ENCODE results near the gene ZNF892. TPM values are rescaled to one million over a fixed set of nuclear protein-coding genes. Genes with fewer than 3 reads are reported as not detected.
"Not testable (repeated sequence)": the region's sequence is repeated elsewhere in the genome, so short reads cannot be mapped to it uniquely, and the experiment has no call there.

Gene ZNF892
- total and polyA plus RNA-seq, 9 of the 15 experiments (the other 6 are each of a cell fraction or from before 2014, with no cell fraction given): 0.07 to 0.13 (median 0.09) TPM; not detected in 6

GRCh38 chr2:95240556-95240955 lies 33.2 kb downstream of the ZNF892 start:
- 2% methylated on average over 5 of the region's 5 CpGs for WGBS (ENCODE audit: insufficient coverage, low coverage, missing lambda C conversion rate)
- Histone ChIP-seq H3K79me2 (ENCODE audit: control insufficient read depth, insufficient read depth, low read length) (no peaks in the 10 kb centered on the region), H3K27me3 (ENCODE audit: control insufficient read depth in 2 of 2, insufficient read depth in 2 of 2, low read length in 2 of 2) (no peaks in the 10 kb centered on the region; a peak in 1 of 5 replicates), H3K4me1 (replicated peaks in 1 of 2; ENCODE audit: control insufficient read depth in 2 of 2, insufficient read depth in 2 of 2, low read length in 2 of 2) (no peaks in the 10 kb centered on the region), H3K9me1 (ENCODE audit: control insufficient read depth, insufficient read depth, low read length) (no peaks in the 10 kb centered on the region), H3K4me2 (ENCODE audit: insufficient read depth, low read length) (no peak overlapping the region), H2AFZ (ENCODE audit: low read depth, low read length) (no peak overlapping the region), H3K27ac (ENCODE audit: extremely low read depth, low read depth, low read length) (no peak overlapping the region), H3K9me3 (replicated peaks; ENCODE audit: control insufficient read depth, insufficient read depth, low read depth, low read length) (no peaks in the 10 kb centered on the region), H3K9ac (ENCODE audit: insufficient read depth in 1 of 2, low read depth in 2 of 2, low read length in 2 of 2) (no peak overlapping the region), H4K20me1 (replicated peaks; ENCODE audit: control insufficient read depth, insufficient read depth, low read length) (no peaks in the 10 kb centered on the region), H3K36me3 (ENCODE audit: control insufficient read depth, insufficient read depth, low read length) (no peaks in the 10 kb centered on the region), H3K4me3 (no peak overlapping the region)
- POLR2A ChIA-PET: no interaction called here
- DNase-seq (ENCODE audit: extremely low read depth in 1 of 4, low spot score in 3 of 4) (no peak), FAIRE-seq (no peak), ATAC-seq (no peak)
- in situ Hi-C loops (cut with MboI) (no loop called here), intact Hi-C loops (cut with micrococcal nuclease) (no loop called here)
- BruUV-seq (replicated peaks): no TSS peak
- TF ChIP-seq HOMEZ (CRISPR knock-in tag; IDR thresholded peaks at IDR 0.05) (no peak), PHTF2 (CRISPR knock-in tag; IDR thresholded peaks at IDR 0.05) (no peak)
- CTCF ChIA-PET (ENCODE audit: low intra/inter-chr PET ratio): no interaction called here

- FAIRE-seq; H3K9me3 ChIP-seq (replicated peaks; ENCODE audit: control insufficient read depth, insufficient read depth, low read depth, low read length); intact Hi-C loops (cut with micrococcal nuclease); H3K9me1 ChIP-seq (ENCODE audit: control insufficient read depth, insufficient read depth, low read length); H2AFZ ChIP-seq (ENCODE audit: low read depth, low read length); BruUV-seq (replicated peaks); H3K4me1 ChIP-seq (replicated peaks in 1 of 2; ENCODE audit: control insufficient read depth in 2 of 2, insufficient read depth in 2 of 2, low read length in 2 of 2); DNase-seq (ENCODE audit: extremely low read depth in 1 of 4, low spot score in 3 of 4); CTCF ChIA-PET (ENCODE audit: low intra/inter-chr PET ratio); H3K27ac ChIP-seq (ENCODE audit: extremely low read depth, low read depth, low read length); in situ Hi-C loops (cut with MboI); H3K36me3 ChIP-seq (ENCODE audit: control insufficient read depth, insufficient read depth, low read length); H3K27me3 ChIP-seq (ENCODE audit: control insufficient read depth in 2 of 2, insufficient read depth in 2 of 2, low read length in 2 of 2); H3K4me2 ChIP-seq (ENCODE audit: insufficient read depth, low read length); H3K79me2 ChIP-seq (ENCODE audit: control insufficient read depth, insufficient read depth, low read length); H3K9ac ChIP-seq (ENCODE audit: insufficient read depth in 1 of 2, low read depth in 2 of 2, low read length in 2 of 2); H4K20me1 ChIP-seq (replicated peaks; ENCODE audit: control insufficient read depth, insufficient read depth, low read length); H3K4me3 ChIP-seq; ATAC-seq: not testable (repeated sequence)
- peak; percentile 47; the same call in 1 of the 2 replicates for TF ChIP-seq TRIM28 (IDR thresholded peaks at IDR 0.05)
- WGBS (ENCODE audit: insufficient coverage, low coverage, missing lambda C conversion rate): 0% methylated on average over 1 of the region's 1 CpG
- POLR2A ChIA-PET: interaction anchor here (1.1 kb wide), 1 partner anchor 10 kb away, joined by 4 read pairs; no protein-coding TSS in a partner anchor
These were observed 34.8 kb downstream of the ZNF892 start for GRCh38 chr2:95242084-95242483.

Other genes starting within 250 kb of the ZNF892 start
- not detected in 2 replicates for gene MAL, start 181.8 kb upstream of the ZNF892 start, total RNA-seq (2014; rRNA removed)
- not detected in 2 replicates for gene MAL, start 181.8 kb upstream of the ZNF892 start, total RNA-seq (2014; rRNA removed; fragmentation: Illumina TruSeq; extraction: Trizol)
- not detected in 2 replicates for gene MAL, start 181.8 kb upstream of the ZNF892 start, total RNA-seq (2015; rRNA removed; fragmentation: Illumina TruSeq; extraction: Trizol)
- not detected in 2 replicates for gene MAL, start 181.8 kb upstream of the ZNF892 start, total RNA-seq (2021)
- not detected in 2 replicates for gene MAL, start 181.8 kb upstream of the ZNF892 start, polyA plus RNA-seq (2011; rRNA removed)
- gene MAL, start 181.8 kb upstream of the ZNF892 start, polyA plus RNA-seq (2014; fragmentation: Illumina TruSeq; extraction: Trizol): not detected in 2 replicates
- not detected for gene MAL, start 181.8 kb upstream of the ZNF892 start, polyA plus RNA-seq (2014; fragmentation: Nextera tagmentation; extraction: Ambion mirVana)
- gene MAL, start 181.8 kb upstream of the ZNF892 start, polyA plus RNA-seq (2014; rRNA removed): not detected in 2 replicates
- 147 and 148 TPM in 2 replicates for gene MRPS5, start 85.7 kb upstream of the ZNF892 start, total RNA-seq (2014; rRNA removed)
- 110 and 115 TPM in 2 replicates for gene MRPS5, start 85.7 kb upstream of the ZNF892 start, total RNA-seq (2014; rRNA removed; fragmentation: Illumina TruSeq; extraction: Trizol)
- gene MRPS5, start 85.7 kb upstream of the ZNF892 start, total RNA-seq (2015; rRNA removed; fragmentation: Illumina TruSeq; extraction: Trizol): 121 and 129 TPM in 2 replicates
- 90.7 and 92.1 TPM in 2 replicates for gene MRPS5, start 85.7 kb upstream of the ZNF892 start, total RNA-seq (2021)
- gene MRPS5, start 85.7 kb upstream of the ZNF892 start, polyA plus RNA-seq (2011; rRNA removed): 87.7 and 115 TPM in 2 replicates
- gene MRPS5, start 85.7 kb upstream of the ZNF892 start, polyA plus RNA-seq (2014; fragmentation: Illumina TruSeq; extraction: Trizol): 113 and 150 TPM in 2 replicates
- 100 to 1,000 TPM in 1 of 2 experiments, 10 to 100 TPM in 1; 85.0 to 118 TPM for gene MRPS5, start 85.7 kb upstream of the ZNF892 start, polyA plus RNA-seq (2014; fragmentation: Nextera tagmentation; extraction: Ambion mirVana)
- gene MRPS5, start 85.7 kb upstream of the ZNF892 start, polyA plus RNA-seq (2014; rRNA removed): 162 and 170 TPM in 2 replicates
- 7.5 and 8.7 TPM in 2 replicates for gene ZNF514, start 47.7 kb upstream of the ZNF892 start, total RNA-seq (2014; rRNA removed)
- gene ZNF514, start 47.7 kb upstream of the ZNF892 start, total RNA-seq (2014; rRNA removed; fragmentation: Illumina TruSeq; extraction: Trizol): 11.2 and 11.9 TPM in 2 replicates
- 11.2 and 11.4 TPM in 2 replicates for gene ZNF514, start 47.7 kb upstream of the ZNF892 start, total RNA-seq (2015; rRNA removed; fragmentation: Illumina TruSeq; extraction: Trizol)
- gene ZNF514, start 47.7 kb upstream of the ZNF892 start, total RNA-seq (2021): 13.8 and 15.5 TPM in 2 replicates
- 17.7 and 21.9 TPM in 2 replicates for gene ZNF514, start 47.7 kb upstream of the ZNF892 start, polyA plus RNA-seq (2011; rRNA removed)
- 11.2 and 11.7 TPM in 2 replicates for gene ZNF514, start 47.7 kb upstream of the ZNF892 start, polyA plus RNA-seq (2014; fragmentation: Illumina TruSeq; extraction: Trizol)
- 10 to 100 TPM; 10.0 to 11.0 TPM for gene ZNF514, start 47.7 kb upstream of the ZNF892 start, polyA plus RNA-seq (2014; fragmentation: Nextera tagmentation; extraction: Ambion mirVana)
- gene ZNF514, start 47.7 kb upstream of the ZNF892 start, polyA plus RNA-seq (2014; rRNA removed): 13.0 and 14.7 TPM in 2 replicates
- 2.3 and 2.9 TPM in 2 replicates for gene ZNF2, start 41.7 kb upstream of the ZNF892 start, total RNA-seq (2014; rRNA removed)
- gene ZNF2, start 41.7 kb upstream of the ZNF892 start, total RNA-seq (2014; rRNA removed; fragmentation: Illumina TruSeq; extraction: Trizol): 3.2 and 3.9 TPM in 2 replicates
- 3.4 and 4.5 TPM in 2 replicates for gene ZNF2, start 41.7 kb upstream of the ZNF892 start, total RNA-seq (2015; rRNA removed; fragmentation: Illumina TruSeq; extraction: Trizol)
- gene ZNF2, start 41.7 kb upstream of the ZNF892 start, total RNA-seq (2021): 2.2 and 2.5 TPM in 2 replicates
- gene ZNF2, start 41.7 kb upstream of the ZNF892 start, polyA plus RNA-seq (2011; rRNA removed): 3.6 and 3.9 TPM in 2 replicates
- 2.8 and 3.4 TPM in 2 replicates for gene ZNF2, start 41.7 kb upstream of the ZNF892 start, polyA plus RNA-seq (2014; fragmentation: Illumina TruSeq; extraction: Trizol)
- 1 to 10 TPM; 3.3 to 4.2 TPM for gene ZNF2, start 41.7 kb upstream of the ZNF892 start, polyA plus RNA-seq (2014; fragmentation: Nextera tagmentation; extraction: Ambion mirVana)
- 1.6 and 2.0 TPM in 2 replicates for gene ZNF2, start 41.7 kb upstream of the ZNF892 start, polyA plus RNA-seq (2014; rRNA removed)
- not detected in 2 replicates for gene PROM2, start 66.9 kb downstream of the ZNF892 start, total RNA-seq (2014; rRNA removed)
- not detected in 2 replicates for gene PROM2, start 66.9 kb downstream of the ZNF892 start, total RNA-seq (2014; rRNA removed; fragmentation: Illumina TruSeq; extraction: Trizol)
- not detected in 2 replicates for gene PROM2, start 66.9 kb downstream of the ZNF892 start, total RNA-seq (2015; rRNA removed; fragmentation: Illumina TruSeq; extraction: Trizol)
- gene PROM2, start 66.9 kb downstream of the ZNF892 start, total RNA-seq (2021): 0.07 TPM in 1 of 2 replicates, not detected in the other
- gene PROM2, start 66.9 kb downstream of the ZNF892 start, polyA plus RNA-seq (2011; rRNA removed): not detected in 2 replicates
- not detected in 2 replicates for gene PROM2, start 66.9 kb downstream of the ZNF892 start, polyA plus RNA-seq (2014; fragmentation: Illumina TruSeq; extraction: Trizol)
- not detected for gene PROM2, start 66.9 kb downstream of the ZNF892 start, polyA plus RNA-seq (2014; fragmentation: Nextera tagmentation; extraction: Ambion mirVana)
- gene PROM2, start 66.9 kb downstream of the ZNF892 start, polyA plus RNA-seq (2014; rRNA removed): not detected in 2 replicates
- gene KCNIP3, start 89.8 kb downstream of the ZNF892 start, total RNA-seq (2014; rRNA removed): not detected in 2 replicates
- gene KCNIP3, start 89.8 kb downstream of the ZNF892 start, total RNA-seq (2014; rRNA removed; fragmentation: Illumina TruSeq; extraction: Trizol): not detected in 2 replicates
- not detected in 2 replicates for gene KCNIP3, start 89.8 kb downstream of the ZNF892 start, total RNA-seq (2015; rRNA removed; fragmentation: Illumina TruSeq; extraction: Trizol)
- gene KCNIP3, start 89.8 kb downstream of the ZNF892 start, total RNA-seq (2021): 0.04 TPM in 1 of 2 replicates, not detected in the other
- not detected in 2 replicates for gene KCNIP3, start 89.8 kb downstream of the ZNF892 start, polyA plus RNA-seq (2011; rRNA removed)
- not detected in 2 replicates for gene KCNIP3, start 89.8 kb downstream of the ZNF892 start, polyA plus RNA-seq (2014; fragmentation: Illumina TruSeq; extraction: Trizol)
- not detected for gene KCNIP3, start 89.8 kb downstream of the ZNF892 start, polyA plus RNA-seq (2014; fragmentation: Nextera tagmentation; extraction: Ambion mirVana)
- gene KCNIP3, start 89.8 kb downstream of the ZNF892 start, polyA plus RNA-seq (2014; rRNA removed): not detected in 2 replicates
- gene FAHD2A, start 195.2 kb downstream of the ZNF892 start, total RNA-seq (2014; rRNA removed): 31.8 and 40.7 TPM in 2 replicates
- 22.4 and 30.3 TPM in 2 replicates for gene FAHD2A, start 195.2 kb downstream of the ZNF892 start, total RNA-seq (2014; rRNA removed; fragmentation: Illumina TruSeq; extraction: Trizol)
- gene FAHD2A, start 195.2 kb downstream of the ZNF892 start, total RNA-seq (2015; rRNA removed; fragmentation: Illumina TruSeq; extraction: Trizol): 28.4 and 29.2 TPM in 2 replicates
- 36.6 and 37.5 TPM in 2 replicates for gene FAHD2A, start 195.2 kb downstream of the ZNF892 start, total RNA-seq (2021)
- 41.0 and 53.4 TPM in 2 replicates for gene FAHD2A, start 195.2 kb downstream of the ZNF892 start, polyA plus RNA-seq (2011; rRNA removed)
- gene FAHD2A, start 195.2 kb downstream of the ZNF892 start, polyA plus RNA-seq (2014; fragmentation: Illumina TruSeq; extraction: Trizol): 34.8 and 35.9 TPM in 2 replicates
- 10 to 100 TPM; 13.8 to 21.0 TPM for gene FAHD2A, start 195.2 kb downstream of the ZNF892 start, polyA plus RNA-seq (2014; fragmentation: Nextera tagmentation; extraction: Ambion mirVana)
- gene FAHD2A, start 195.2 kb downstream of the ZNF892 start, polyA plus RNA-seq (2014; rRNA removed): 30.4 and 38.3 TPM in 2 replicates

All from K562 (cell line).